Ecto neural progenitor cell (in vitro differentiated cells): ENCODE results near the gene COMMD6.
"Not testable (repeated sequence)": the region's sequence is repeated elsewhere in the genome, so short reads cannot be mapped to it uniquely, and the experiment has no call there.

Source experiments
- DNase-seq: peaks from one replicate; pipeline ENCODE4 v3.0.0-alpha.2; 2018; ENCODE audit warnings: low spot score

Gene COMMD6

GRCh38 chr13:75537401-75538365, at the start of gene COMMD6:
Gene COMMD6, minus strand, starts transcription at chr13:75537841. Its CDS starts 36 bp downstream, at chr13:75537805.
- peak; percentile 88 for DNase-seq

- DNase-seq, result no peak
These were observed 47.5 kb upstream of the COMMD6 start for GRCh38 chr13:75585153-75585552.

DNA sequence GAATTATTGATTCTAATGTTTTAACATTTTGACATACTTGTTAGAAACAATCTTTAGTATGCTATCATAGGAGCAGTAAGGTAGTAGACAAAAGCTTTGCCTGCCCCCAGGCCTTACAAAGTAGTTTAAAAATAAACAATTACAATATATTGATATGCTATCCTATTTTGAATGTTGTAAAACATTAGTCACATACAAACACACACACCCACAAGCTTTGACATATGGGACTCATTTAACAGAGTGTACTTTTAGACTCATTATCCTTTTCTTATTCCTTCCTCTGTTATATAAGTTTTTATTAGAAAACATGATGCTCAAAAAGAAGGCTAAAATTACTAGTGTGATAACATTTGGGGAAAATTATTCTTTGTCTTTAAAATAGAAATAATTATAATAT, 45.5 kb upstream of the COMMD6 start:
- no peak for DNase-seq

GRCh38 chr13:75581874-75582640, 44.4 kb upstream of the COMMD6 start:
- DNase-seq, result no peak

DNA sequence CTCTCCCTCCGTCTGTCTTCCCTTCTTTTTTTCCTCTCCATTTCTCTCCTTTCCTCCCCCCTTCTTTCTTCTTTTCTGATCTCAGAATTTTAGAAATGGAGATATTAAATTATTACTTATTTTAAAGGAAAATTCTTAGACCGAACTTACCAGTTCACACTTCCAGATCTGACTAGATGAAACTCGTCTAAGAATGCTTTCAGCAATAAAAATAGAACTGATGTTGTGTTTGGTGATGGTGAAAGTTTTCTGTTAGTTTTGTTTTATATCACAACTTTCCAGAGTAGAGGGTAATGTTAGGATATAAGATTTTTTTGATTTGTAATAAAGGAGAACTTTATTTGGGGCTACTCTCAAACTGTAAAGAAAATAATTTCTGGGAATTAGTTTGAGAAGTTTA, 41.9 kb upstream of the COMMD6 start:
- no peak for DNase-seq

DNA sequence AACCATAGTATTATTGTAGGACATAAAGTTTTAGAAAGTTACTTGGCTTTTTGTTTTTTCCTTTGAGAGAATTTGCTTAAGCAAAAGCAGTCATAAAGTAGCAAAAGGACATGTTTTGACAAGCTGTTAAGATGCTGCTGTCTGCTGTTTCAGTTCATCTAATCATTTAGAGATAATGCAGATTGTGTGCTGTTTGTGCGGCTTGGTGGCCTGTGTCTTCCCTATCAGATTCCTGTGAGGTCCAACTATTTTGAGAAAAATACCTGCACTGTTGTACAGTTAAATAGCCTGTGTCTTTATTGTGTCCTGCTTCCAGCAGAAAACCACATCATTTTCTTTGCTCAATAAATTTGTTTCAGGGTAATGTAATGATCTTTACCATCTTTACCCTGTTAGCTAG, 31.9 kb upstream of the COMMD6 start:
- DNase-seq, result no peak

DNA sequence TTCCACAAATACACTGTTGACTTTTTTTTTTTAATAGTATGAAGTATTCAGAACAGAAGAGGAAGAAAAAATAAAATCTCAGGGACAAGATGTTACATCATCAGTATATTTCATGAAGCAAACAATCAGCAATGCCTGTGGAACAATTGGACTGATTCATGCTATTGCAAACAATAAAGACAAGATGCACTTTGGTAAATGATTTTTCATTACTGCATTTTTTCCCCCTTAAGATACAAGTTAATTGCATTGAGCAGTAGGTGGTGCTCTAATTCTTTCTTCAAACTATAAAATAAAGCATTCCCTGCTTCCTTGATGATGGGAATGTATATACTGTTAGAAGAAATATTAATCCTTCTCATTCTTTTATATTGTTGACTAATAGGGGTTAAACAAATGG, 29.0 kb upstream of the COMMD6 start:
- DNase-seq, result no peak

- no peak for DNase-seq
These were observed 20.7 kb upstream of the COMMD6 start for GRCh38 chr13:75558145-75558840.

DNA sequence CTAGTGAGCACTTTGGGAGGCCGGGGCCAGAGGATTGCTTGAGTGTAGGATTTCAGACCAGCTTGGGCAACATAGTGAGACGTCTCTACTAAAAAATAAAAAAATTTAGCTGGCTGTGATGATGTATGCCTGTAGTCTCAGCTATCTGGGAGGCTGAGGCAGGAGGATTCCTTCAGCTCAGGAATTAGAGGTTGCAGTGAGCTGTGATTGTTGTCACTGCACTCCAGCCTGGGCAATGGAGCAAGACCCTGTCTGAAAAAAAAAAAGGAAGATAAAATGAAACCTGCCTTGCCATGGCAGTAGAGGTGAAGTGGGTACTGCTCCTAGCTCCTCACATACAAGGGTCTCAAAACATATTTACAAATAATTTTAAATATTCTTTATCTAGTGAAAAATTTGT, 19.3 kb upstream of the COMMD6 start:
- DNase-seq, result no peak

- DNase-seq, result no peak
These were observed 18.2 kb upstream of the COMMD6 start for GRCh38 chr13:75555836-75556235.

GRCh38 chr13:75554981-75555380, 17.3 kb upstream of the COMMD6 start:
- DNase-seq, result no peak

- DNase-seq, result no peak
These were observed 16.8 kb upstream of the COMMD6 start for GRCh38 chr13:75554464-75554863.

DNA sequence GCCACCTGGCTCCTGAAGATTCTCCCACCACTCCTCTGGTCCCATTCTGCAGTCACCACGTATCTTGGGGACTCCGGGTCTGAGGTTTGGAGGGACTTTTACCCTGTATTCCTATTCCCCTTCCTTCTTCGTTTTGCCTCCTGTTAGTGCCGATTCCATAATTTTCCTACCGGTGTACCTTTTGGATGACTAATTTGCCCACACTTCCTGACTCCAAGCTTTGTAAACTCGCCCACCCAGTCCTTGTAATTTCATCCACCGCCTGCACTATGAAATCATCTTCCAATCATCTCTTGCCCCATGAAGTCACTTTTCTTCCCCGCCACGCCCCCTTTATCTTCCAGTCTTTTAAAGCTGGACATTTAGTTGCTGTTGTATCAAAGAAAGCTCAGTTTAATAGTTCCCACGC, 12.5 kb upstream of the COMMD6 start:
- DNase-seq, result no peak

- DNase-seq, result peak; percentile 98
These were observed 11.9 kb upstream of the COMMD6 start, which contains the start of gene UCHL3 for GRCh38 chr13:75549262-75550158. Gene UCHL3, plus strand, starts transcription at chr13:75549791. Its CDS starts 30 bp downstream, at chr13:75549821.

GRCh38 chr13:75547917-75548316, 10.3 kb upstream of the COMMD6 start:
- DNase-seq, result no peak

DNA sequence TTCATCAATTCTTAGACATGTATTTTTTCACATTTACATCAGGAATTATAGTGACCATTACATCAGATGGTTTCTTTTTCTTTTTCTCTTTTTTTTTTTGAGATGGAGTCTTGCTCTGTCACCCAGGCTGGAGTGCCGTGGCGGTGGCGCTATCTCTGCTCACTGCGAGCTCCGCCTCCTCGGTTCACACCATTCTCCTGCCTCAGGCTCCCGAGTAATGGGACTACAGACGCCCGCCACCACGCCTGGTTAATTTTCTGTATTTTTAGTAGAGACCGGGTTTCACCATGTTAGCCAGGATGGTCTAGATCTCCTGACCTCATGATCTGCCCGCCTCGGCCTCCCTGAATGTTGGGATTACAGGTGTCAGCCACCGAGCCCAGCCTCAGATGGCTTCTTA, 7.7 kb upstream of the COMMD6 start:
- DNase-seq, result not testable (repeated sequence)

DNA sequence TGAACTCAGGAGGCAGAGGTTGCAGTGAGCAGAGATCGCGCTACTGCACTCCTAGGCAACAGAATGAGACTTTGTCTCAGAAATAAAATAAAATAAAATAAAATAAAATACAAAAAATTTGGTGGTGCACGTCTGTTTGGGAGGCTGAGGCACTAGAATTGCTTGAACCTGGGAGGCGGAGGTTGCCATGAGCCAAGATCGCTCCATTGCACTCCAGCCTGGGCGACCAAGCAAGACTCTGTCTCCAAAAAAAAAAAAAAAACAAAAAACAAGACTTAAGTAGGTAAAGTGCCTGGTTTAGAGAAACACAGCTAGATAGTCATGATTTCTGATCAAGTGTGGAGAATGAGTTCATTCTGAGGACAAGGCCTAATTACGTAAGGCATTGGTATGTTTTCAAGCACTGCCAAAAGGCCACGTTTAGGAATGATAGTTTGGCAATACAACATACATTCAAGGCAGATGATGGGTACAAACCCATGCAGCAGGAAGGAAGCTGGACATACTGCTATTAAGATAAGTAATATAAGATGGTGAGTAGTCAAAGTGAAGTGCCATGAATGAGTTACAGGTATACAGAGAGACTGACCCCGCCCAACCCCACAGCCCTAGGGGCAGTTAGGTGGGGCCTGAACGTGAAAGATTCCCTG, 7.2 kb upstream of the COMMD6 start:
- no peak for DNase-seq

DNA sequence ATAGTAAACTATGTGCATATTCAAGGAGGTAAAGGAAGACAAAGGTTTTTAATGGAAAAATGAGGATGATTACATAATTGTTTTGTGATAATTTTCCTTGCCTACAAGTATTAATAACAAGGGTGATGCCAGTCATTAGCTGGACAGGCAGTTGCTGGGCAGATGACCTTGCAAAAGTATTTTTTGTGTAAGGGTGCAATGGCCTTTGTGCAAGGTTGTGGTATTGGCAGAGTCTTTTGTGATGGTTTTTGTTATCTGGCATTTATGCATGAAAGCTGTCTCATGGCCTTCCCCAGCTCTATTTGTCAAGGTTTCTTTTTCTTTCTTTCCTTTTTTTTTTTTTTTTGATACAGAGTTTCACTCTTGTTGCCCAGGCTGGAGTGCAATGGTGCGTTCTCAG, 4.3 kb upstream of the COMMD6 start:
- no peak for DNase-seq

DNA sequence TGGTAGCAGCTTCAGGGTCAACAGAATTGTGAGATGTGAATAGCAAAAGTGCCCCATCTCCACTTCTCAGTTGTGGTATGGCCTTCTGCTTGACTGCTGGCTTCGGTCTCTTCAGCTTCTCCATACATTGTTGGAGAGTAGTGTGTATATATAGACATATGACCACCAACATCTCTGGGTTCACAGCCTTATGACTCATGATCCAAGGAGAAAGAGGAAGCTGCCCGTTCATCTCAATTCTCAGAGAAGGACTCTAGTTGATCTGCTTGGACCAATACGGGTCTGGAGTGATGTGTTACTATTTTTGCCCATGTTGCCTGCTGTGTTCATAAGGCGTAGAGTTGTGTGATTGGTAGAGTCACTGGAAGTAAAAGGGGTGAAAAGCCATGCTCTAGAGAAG, 3.6 kb upstream of the COMMD6 start:
- DNase-seq, result no peak

GRCh38 chr13:75533861-75534260, 3.8 kb downstream of the COMMD6 start:
- DNase-seq, result no peak

DNA sequence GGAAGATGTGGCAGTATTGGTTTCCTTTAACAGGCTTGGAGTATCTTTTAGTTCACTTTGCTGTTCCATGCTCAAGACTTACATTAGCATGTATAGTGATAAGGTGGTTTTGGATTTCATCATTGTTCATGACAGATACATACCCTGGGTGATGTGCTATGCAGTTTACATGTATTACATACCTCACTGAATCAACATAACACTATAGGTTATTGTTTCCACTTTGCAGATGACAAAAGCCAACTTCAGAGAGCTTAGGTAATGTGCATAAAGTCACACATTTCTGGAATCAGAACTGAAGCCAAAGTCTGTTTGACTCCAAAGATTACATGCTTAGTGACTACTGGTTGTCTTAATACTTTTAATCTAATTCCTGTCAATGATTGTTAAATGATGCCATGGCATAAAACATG, 7.1 kb downstream of the COMMD6 start:
- no peak for DNase-seq
